H1 (cell line): Measurements from ENCODE around the gene LDLRAD4.

Experiments used
- CTCF ChIP-seq, 3 experiments: IDR thresholded peaks; 1 replicate in 2 of 3; 2 replicates in 1 of 3; pipeline versions ENCODE4 v1.5.1 to v1.6.1; 2011; ENCODE audit warnings: low read length in 3 of 3, mild to moderate bottlenecking in 3 of 3, inconsistent platforms in 2 of 3, low read depth in 1 of 3, moderate library complexity in 1 of 3; ENCODE audit not compliant: insufficient read depth in 1 of 3; ENCODE audit errors: control extremely low read depth in 1 of 3
- EZH2 ChIP-seq: fragments of 200-600 bp; sonication (generic); IDR thresholded peaks from 2 replicates; pipeline ENCODE4 v1.7.1; 2012; ENCODE audit warnings: low read depth, mild to moderate bottlenecking, moderate library complexity, low read length, inconsistent platforms; ENCODE audit not compliant: severe bottlenecking
- POLR2AphosphoS5 ChIP-seq: IDR thresholded peaks from 2 replicates; pipeline ENCODE4 v1.6.1; 2011; ENCODE audit warnings: low read depth, low read length
- RBBP5 ChIP-seq: IDR thresholded peaks from 2 replicates; pipeline ENCODE4 v1.7.1; 2012; ENCODE audit warnings: low read depth, mild to moderate bottlenecking, inconsistent platforms, low read length, moderate library complexity, borderline replicate concordance
- TAF1 ChIP-seq: IDR thresholded peaks from 2 replicates; pipeline ENCODE4 v1.6.1; 2011; ENCODE audit warnings: mild to moderate bottlenecking, low read depth, low read length
- TEAD4 ChIP-seq: IDR thresholded peaks from 2 replicates; pipeline ENCODE4 v1.6.1; 2012; ENCODE audit warnings: low read depth, low read length, inconsistent platforms, mixed read lengths

- no peak for TF ChIP-seq POLR2AphosphoS5
- TF ChIP-seq RBBP5: no peak
- TF ChIP-seq EZH2: no peak
- no peak for TF ChIP-seq CTCF (IDR thresholded peaks at IDR 0.05; ENCODE audit: control extremely low read depth in 1 of 3, insufficient read depth in 1 of 3, low read depth in 1 of 3, low read length in 3 of 3)
- TF ChIP-seq TEAD4: no peak
- TF ChIP-seq TAF1: no peak
These were observed 207.0 kb downstream of the LDLRAD4 start for GRCh38 chr18:13425357-13426091.
